Mammary epithelial cell (primary cell): Measurements from ENCODE around the gene VSIG10L2.

ENCODE experiments used
- EZH2 ChIP-seq: IDR thresholded peaks from 2 replicates; pipeline ENCODE4 v1.6.1; 2012; ENCODE audit warnings: low read length, inconsistent platforms, borderline replicate concordance
- TF ChIP-seq, protein P1 (sequence below), 2 donors: IDR thresholded peaks in 1 of 2; conservative IDR thresholded peaks in 1 of 2; 2 replicates each; pipeline ENCODE4 v1.5.1; 2011 to 2012; ENCODE audit warnings: inconsistent platforms in 2 of 2, low read length in 2 of 2, mild to moderate bottlenecking in 2 of 2, control low read depth in 1 of 2, low read depth in 1 of 2; ENCODE audit not compliant: insufficient read depth in 1 of 2; ENCODE audit errors: extremely low read depth in 1 of 2

DNA sequence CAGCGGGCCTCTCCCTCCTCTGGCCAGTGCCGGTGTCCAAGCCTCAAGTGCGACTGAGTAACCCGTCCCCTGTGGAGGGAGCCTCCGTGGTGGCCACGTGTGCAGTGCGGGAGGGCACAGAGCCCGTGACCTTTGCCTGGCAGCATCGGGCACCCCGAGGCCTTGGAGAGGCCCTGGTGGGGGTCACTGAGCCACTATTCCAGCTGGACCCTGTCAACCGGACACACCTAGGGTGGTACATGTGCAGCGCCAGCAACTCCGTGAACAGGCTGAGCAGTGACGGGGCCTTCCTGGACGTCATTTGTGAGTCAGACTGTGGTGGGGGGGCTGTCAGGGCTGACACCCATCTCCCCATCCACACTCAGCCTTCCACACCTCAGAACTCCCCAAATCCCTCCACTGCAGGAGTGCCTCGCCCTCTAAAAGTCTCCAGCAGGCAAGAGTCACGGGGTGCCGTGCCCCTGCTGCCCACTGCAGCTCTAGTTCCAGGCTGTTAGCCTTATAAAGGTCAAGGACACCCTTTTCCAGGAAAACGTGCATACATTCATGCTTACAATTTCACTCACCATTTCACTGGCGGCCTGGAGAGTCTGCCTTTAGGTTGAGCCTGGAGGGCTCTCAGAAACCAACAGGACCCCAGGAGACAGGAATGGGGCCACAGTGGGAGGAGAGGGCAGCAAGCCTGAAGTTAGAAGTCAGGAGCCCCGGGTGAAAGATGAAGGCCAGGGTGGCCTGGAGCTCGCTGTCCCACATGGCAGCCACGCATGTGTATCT is 2.6 kb downstream of the VSIG10L2 start:
- TF ChIP-seq, protein P1, sequence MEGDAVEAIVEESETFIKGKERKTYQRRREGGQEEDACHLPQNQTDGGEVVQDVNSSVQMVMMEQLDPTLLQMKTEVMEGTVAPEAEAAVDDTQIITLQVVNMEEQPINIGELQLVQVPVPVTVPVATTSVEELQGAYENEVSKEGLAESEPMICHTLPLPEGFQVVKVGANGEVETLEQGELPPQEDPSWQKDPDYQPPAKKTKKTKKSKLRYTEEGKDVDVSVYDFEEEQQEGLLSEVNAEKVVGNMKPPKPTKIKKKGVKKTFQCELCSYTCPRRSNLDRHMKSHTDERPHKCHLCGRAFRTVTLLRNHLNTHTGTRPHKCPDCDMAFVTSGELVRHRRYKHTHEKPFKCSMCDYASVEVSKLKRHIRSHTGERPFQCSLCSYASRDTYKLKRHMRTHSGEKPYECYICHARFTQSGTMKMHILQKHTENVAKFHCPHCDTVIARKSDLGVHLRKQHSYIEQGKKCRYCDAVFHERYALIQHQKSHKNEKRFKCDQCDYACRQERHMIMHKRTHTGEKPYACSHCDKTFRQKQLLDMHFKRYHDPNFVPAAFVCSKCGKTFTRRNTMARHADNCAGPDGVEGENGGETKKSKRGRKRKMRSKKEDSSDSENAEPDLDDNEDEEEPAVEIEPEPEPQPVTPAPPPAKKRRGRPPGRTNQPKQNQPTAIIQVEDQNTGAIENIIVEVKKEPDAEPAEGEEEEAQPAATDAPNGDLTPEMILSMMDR (conservative IDR thresholded peaks at IDR 0.05 in 1 of 2, IDR thresholded peaks at IDR 0.05 in 1 of 2; ENCODE audit: extremely low read depth in 1 of 2, insufficient read depth in 1 of 2, low read depth in 1 of 2, low read length in 2 of 2) = no peak
- TF ChIP-seq EZH2 = no peak
